BE2C (cell line): Measurements from ENCODE around the gene ACSM3.
"Not testable (repeated sequence)": the region's sequence is repeated elsewhere in the genome, so short reads cannot be mapped to it uniquely, and the experiment has no call there.

Experiments
- DNase-seq: peaks from one replicate; pipeline ENCODE4 v3.0.0-alpha.2; 2020
- H3K27me3 ChIP-seq: fragments of 250-450 bp; sonication (Bioruptor Pico); 2 replicates; pipeline ENCODE4 v1.5.1; 2020; ENCODE audit warnings: mild to moderate bottlenecking
- H3K36me3 ChIP-seq: fragments of 250-450 bp; sonication (Bioruptor Pico); 2 replicates; pipeline ENCODE4 v1.5.1; 2020; ENCODE audit warnings: mild to moderate bottlenecking
- H3K4me1 ChIP-seq: fragments of 250-450 bp; sonication (Bioruptor Pico); 2 replicates; pipeline ENCODE4 v1.5.1; 2020
- H3K4me3 ChIP-seq: 2 replicates; pipeline ENCODE4 v1.5.1; 2011; ENCODE audit warnings: low read depth, low read length
- H3K9me3 ChIP-seq: fragments of 250-450 bp; sonication (Bioruptor Pico); 2 replicates; pipeline ENCODE4 v1.5.1; 2020
- TF ChIP-seq, protein P1 (sequence below): IDR thresholded peaks from 2 replicates; pipeline ENCODE4 v1.5.1; 2012; ENCODE audit warnings: mild to moderate bottlenecking, low read depth, low read length

ACSM3 gene

DNA sequence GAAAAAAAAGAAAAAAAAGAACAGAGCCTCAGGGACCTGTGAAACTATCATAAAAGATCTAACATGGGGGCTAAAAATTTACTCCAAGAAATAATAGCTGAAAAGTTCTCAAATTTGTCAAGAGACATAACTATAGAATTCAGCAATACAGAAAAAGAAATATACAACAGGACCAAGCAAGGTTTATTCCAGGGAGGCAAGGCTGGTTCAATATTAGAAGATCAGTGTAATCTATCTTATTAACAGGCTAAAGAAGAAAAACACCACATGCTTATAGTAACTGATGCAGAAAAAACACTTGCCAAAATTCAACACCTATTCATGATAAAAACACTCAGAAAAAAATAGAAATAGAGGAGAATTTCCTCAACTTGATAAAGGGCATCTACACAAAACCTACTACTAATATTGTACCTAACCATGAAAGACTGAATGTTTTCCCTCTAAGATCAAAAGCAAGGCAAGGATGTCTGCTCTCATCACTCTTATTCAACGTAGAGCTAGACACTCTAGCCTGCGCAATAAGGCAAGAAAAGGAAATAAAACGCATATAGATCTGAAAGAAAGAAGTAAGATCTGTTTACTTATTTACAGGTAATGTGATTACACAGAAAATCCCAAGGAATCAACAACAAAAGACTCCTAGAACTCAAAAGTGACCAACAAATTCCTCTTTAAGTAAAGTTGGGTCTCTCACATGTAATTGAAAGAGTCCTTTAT lies 1.2 kb upstream of the ACSM3 start:
- Histone ChIP-seq H3K36me3 (no peaks in the 10 kb centered on the region), H3K4me1 (no peaks in the 10 kb centered on the region), H3K27me3 (0 out of 2 replicates have a peak, but pooled peaks cover 3% of the 10 kb centered on the region), H3K9me3 (no peaks in the 10 kb centered on the region), H3K4me3 (no peak overlapping the region)
- TF ChIP-seq, protein P1, sequence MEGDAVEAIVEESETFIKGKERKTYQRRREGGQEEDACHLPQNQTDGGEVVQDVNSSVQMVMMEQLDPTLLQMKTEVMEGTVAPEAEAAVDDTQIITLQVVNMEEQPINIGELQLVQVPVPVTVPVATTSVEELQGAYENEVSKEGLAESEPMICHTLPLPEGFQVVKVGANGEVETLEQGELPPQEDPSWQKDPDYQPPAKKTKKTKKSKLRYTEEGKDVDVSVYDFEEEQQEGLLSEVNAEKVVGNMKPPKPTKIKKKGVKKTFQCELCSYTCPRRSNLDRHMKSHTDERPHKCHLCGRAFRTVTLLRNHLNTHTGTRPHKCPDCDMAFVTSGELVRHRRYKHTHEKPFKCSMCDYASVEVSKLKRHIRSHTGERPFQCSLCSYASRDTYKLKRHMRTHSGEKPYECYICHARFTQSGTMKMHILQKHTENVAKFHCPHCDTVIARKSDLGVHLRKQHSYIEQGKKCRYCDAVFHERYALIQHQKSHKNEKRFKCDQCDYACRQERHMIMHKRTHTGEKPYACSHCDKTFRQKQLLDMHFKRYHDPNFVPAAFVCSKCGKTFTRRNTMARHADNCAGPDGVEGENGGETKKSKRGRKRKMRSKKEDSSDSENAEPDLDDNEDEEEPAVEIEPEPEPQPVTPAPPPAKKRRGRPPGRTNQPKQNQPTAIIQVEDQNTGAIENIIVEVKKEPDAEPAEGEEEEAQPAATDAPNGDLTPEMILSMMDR, result no peak
- no peak for DNase-seq

DNA sequence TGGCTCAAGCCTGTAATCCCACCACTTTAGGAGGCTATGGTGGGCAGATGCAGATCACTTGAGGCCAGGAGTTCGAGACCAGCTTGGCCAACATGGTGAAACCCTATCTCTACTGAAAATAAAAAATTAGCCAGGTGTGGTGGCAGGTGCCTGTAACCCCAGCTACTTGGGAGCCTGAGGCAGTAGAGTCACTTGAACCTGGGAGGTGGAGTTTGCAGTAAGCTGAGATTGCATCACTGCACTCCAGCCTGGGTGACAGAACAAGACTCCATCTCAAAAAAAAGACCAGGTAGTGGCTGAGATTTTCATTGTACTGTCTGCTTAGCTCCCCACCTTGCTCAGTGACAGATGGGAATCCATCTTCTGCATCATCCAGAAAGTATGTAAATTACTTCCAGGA lies 634 bp downstream of the ACSM3 start:
- H3K36me3 ChIP-seq, H3K9me3 ChIP-seq, H3K4me1 ChIP-seq, H3K27me3 ChIP-seq, DNase-seq, H3K4me3 ChIP-seq: not testable (repeated sequence)

- TF ChIP-seq, protein P1, result no peak
- no peaks in the 10 kb centered on the region for H3K4me1 ChIP-seq
- H3K36me3 ChIP-seq, result no peaks in the 10 kb centered on the region
- no peaks in the 10 kb centered on the region for H3K9me3 ChIP-seq
- H3K27me3 ChIP-seq, result peaks cover 3% of the 10 kb centered on the region; the same call in 1 of the 2 replicates
- no peak overlapping the region for H3K4me3 ChIP-seq
- no peak for DNase-seq
These were observed 1.9 kb downstream of the ACSM3 start for GRCh38 chr16:20765732-20766131.

DNA sequence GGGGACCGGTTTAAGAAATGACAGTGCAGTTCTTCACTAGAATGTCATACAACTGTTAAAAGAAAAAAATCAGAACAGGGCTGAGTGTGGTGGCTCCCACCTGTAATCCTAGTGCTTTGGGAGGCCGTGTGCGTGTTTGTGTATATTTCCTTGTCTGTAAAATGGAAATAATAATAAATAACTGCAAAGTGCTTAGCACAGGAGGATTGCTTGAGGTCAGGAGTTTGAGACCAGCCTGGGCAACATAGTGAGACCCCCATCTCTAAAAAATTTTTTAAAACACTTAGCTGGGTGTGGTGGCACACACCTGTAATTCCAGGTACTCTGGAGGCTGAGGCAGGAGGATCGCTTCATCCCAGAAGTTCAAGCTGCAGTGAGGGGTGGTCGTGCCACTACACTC lies 2.5 kb downstream of the ACSM3 start:
- Histone ChIP-seq H3K27me3 (peaks cover 3% of the 10 kb centered on the region; the same call in 1 of the 2 replicates), H3K36me3 (no peaks in the 10 kb centered on the region), H3K4me3 (no peak overlapping the region), H3K9me3 (no peaks in the 10 kb centered on the region), H3K4me1 (no peaks in the 10 kb centered on the region)
- DNase-seq, result no peak
- TF ChIP-seq, protein P1, result no peak

GRCh38 chr16:20767577-20767976 lies 3.8 kb downstream of the ACSM3 start:
- TF ChIP-seq, protein P1, result no peak
- no peaks in the 10 kb centered on the region for H3K36me3 ChIP-seq
- H3K4me1 ChIP-seq, result no peaks in the 10 kb centered on the region
- H3K4me3 ChIP-seq, result no peak overlapping the region
- DNase-seq, result no peak
- no peaks in the 10 kb centered on the region for H3K9me3 ChIP-seq
- peaks cover 3% of the 10 kb centered on the region; the same call in 1 of the 2 replicates for H3K27me3 ChIP-seq

- Histone ChIP-seq H3K4me1 (no peaks in the 10 kb centered on the region), H3K36me3 (no peaks in the 10 kb centered on the region), H3K27me3 (peaks cover 3% of the 10 kb centered on the region; the same call in 1 of the 2 replicates), H3K4me3 (no peak overlapping the region), H3K9me3 (no peaks in the 10 kb centered on the region)
- no peak for DNase-seq
- TF ChIP-seq, protein P1, result no peak
These were observed 4.3 kb downstream of the ACSM3 start for GRCh38 chr16:20768121-20768520.
